ENCODE measurements around the gene IFIH1.

GRCh38 chr2:162219426-162219825, 99.1 kb downstream of the IFIH1 start:
- TF ChIP-seq CTCF (IDR thresholded peaks at IDR 0.05; ENCODE audit: extremely low read depth in 1 of 2, insufficient read depth in 1 of 2, low read depth in 1 of 2, low read length in 2 of 2) (no peak), POLR2AphosphoS5 (IDR thresholded peaks at IDR 0.05; ENCODE audit: insufficient read depth, low read depth, low read length) (no peak)

Data from endothelial cell of umbilical vein (primary cell).